HG03342 (cell line): Measurements from ENCODE around the gene HIBCH.
"Not testable (repeated sequence)": the region's sequence is repeated elsewhere in the genome, so short reads cannot be mapped to it uniquely, and the experiment has no call there.

Experiments
- ATAC-seq: cut with Tn5 transposase; IDR thresholded peaks from one replicate; pipeline ENCODE4 v1.9.1; 2021; ENCODE audit warnings: mild to moderate bottlenecking, moderate library complexity; ENCODE audit not compliant: unreplicated experiment

HIBCH gene

DNA sequence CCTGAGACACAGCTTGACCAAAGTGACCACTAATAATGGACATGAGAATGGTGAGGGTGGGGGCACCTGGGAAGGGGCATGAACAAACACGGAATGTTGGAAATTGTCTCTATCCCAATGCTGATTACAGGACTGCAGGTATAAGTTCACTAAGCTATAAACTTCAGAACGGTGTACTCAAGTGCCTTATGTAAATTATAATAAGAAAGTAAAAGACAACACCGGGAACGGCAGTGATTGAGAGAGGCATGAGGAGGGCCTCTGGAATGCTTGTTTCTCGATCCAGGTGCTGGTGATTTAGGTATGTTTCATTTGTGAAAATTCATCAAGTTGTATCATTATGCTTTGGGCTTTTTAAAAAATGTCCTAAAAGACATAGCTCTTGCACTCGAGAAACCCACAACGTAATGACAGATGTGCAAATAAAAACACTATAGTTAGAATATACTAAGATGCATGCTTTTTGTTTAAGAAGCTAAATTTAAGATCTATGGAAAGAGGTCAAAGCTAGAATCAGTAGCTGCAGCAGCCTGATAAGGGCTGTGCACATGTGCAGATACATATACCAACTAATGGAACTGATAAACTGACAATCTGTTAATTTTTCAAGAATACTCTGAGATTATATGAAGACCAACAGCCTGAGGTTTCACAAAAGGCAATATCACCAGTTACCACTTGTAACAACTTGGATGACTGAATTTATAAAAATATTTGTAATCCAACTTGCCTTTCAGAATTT is 7.6 kb downstream of the HIBCH start:
- ATAC-seq = no peak

DNA sequence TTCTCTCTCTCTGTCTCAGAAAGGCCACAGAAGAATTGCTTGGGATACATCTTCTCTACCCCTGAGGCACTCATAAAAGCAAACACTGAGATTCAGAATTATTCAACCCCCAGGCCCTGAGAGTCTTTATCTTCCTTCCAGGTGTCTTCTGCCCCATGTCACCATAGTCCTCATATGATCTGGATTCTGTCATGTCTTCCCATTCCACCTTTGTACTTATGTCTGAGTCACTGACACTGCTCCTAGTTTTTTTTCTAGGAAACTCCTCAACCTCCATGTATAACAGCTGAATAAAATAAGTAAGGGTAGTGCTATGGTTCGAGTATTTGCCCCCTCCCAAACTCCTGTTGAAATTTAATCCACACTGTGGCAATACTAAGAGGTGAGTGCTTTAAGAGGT is 11.6 kb downstream of the HIBCH start:
- no peak for ATAC-seq

- no peak for ATAC-seq
Measured at GRCh38 chr2:190304404-190304803, 15.2 kb downstream of the HIBCH start.

- ATAC-seq = no peak
Measured at GRCh38 chr2:190303647-190304046, 16.0 kb downstream of the HIBCH start.

GRCh38 chr2:190302052-190302451 is 17.6 kb downstream of the HIBCH start:
- ATAC-seq = no peak

DNA sequence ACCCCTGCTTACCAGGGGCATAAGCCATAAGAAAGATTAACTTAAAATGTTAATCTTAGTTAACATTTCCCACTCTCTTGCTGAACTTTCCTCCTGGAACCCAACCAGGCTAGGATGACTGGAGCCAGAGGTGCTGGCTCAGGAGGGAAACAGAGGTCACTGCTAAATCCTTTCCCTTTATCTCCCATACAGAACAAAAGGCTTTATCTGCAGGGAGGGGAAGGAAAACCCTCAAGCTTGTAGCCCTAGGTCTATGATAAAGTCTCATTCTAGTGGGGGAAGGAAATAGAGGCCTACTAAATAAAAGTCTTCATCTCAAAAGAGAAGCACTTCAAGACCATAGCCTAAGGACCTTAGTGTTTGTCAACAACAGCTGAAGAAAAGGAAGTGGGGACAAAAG is 18.6 kb downstream of the HIBCH start:
- ATAC-seq = no peak

DNA sequence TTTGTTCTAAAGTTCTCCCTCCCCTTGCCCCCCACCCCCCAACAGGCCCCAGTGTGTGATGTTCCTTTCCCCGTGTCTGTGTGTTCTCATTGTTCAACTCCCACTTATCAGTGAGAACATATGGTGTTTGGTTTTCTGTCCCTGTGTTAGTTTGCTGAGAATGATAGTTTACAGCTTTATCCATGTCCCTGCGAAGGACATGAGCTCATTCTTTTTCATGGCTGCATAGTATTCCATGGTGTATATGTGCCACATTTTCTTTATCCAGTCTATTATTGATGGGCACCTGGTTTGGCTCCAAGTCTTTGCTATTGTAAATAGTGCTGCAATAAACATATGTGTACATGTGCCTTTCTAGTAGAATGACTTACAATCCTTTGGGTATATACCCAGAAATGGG is 21.7 kb downstream of the HIBCH start:
- not testable (repeated sequence) for ATAC-seq

DNA sequence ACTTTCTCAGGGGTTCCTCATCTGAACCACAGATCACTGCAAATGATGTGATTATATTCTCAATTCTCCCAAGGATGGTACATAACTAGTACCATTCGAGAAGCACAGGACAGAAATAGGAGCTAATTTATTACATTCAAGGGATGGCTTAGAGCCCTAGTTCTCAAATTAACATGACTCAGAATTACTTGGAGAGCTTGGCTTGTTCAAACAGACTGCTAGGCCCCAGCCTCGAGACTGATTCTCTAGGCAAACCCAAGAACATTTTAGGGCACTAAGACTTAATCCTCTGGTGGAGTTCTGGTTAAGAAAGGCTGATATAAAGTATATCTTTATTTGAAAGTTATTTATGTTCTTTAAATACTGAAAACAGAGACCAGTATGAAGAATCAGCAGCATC is 35.8 kb downstream of the HIBCH start:
- no peak for ATAC-seq

DNA sequence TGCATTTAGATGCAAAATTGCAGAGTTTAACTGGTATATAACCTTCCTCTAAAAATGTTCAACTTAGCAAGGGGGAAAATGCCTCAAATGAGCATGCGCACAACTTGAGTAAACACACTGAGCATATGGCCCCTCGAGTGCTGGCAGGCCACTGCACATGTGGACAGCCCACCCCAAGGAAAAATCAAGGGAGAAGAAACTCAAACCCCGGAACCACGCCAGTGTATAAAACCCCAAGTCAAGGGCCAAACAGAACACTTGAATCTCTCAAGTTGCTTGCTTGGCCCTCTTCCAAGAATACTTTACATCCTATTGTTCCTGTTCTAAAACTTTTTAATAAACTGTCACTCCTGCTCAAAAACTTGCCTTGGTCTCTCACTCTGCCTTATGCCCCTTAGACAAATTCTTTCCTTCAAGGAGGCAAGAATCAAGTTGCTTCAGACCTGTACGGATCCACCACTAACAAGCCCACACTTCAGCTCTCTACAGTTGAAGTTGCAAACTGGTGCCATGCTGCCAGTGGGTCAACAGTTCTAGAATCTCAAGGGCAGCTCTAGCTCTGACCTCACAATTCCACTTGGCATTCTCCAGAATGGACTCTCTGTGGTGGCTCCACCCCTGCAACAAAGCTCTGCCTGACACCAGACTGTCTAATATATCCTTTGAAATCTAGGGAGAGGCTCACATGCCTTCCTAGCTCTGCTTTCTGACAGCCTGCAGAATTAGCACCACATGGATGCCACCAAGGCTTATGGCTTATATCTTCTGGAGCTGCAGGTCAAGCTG is 38.9 kb downstream of the HIBCH start:
- ATAC-seq = no peak

GRCh38 chr2:190279256-190280134 is 40.1 kb downstream of the HIBCH start:
- not testable (repeated sequence) for ATAC-seq

- no peak for ATAC-seq
Measured at GRCh38 chr2:190277234-190278112, 42.2 kb downstream of the HIBCH start.

DNA sequence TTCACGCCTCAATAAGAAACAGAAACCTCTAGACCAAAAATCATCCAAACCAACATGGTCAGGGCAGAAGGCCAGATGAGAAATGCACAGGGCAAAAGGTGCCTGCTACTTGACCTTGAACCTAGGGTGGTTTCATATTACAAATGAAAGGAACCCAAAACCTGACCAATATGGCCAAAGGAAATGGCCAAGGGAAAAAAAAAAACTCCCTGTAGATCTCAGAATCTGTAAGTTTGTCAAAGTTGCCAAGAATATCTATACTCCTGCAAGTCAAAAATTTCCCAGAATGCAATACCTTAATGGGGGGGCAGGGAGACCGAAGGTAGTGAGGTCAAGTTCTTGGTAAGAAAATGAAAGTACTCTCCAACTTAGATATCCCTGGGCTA is 47.2 kb downstream of the HIBCH start:
- ATAC-seq = no peak

GRCh38 chr2:190271783-190272456 is 47.7 kb downstream of the HIBCH start:
- no peak for ATAC-seq

- no peak for ATAC-seq
Measured at GRCh38 chr2:190270298-190270697, 49.3 kb downstream of the HIBCH start.

GRCh38 chr2:190269699-190270098 is 49.9 kb downstream of the HIBCH start:
- not testable (repeated sequence) for ATAC-seq

DNA sequence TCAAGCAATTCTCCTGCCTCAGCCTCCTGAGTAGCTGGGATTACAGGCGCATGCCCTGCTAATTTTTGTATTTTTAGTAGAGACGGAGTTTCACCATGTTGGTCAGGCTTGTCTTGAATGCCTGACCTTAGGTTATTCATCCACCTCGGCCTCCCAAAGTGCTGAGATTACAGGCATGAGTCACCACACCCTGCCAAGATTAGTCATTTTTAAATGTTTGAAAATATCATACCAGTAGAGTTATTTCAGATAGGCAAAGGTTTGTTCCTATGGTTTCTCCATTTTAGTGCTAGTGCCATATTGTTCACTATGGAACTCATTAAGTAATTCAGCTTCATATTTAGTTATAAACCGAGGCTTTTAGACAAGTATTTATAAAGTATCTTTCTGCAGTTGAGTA is 52.3 kb downstream of the HIBCH start:
- ATAC-seq = no peak

DNA sequence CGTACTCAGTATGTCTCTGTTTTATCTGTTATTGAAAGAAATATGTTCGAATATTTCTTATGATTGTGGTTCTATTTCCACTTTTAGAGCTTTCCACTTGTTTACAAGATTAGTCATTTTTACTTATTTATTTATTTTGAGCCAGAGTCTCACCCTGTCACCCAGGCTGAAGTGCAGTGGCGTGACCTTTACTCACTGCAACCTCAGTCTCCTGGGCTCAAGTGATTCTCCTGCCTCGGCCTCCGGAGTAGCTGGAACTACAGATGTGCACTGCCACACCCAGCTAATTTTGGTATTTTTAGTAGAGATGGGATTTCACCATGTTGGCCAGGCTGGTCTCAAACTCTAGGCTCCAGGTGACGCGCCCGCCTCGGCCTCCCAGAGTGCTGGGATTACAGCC is 53.3 kb downstream of the HIBCH start:
- ATAC-seq = no peak

DNA sequence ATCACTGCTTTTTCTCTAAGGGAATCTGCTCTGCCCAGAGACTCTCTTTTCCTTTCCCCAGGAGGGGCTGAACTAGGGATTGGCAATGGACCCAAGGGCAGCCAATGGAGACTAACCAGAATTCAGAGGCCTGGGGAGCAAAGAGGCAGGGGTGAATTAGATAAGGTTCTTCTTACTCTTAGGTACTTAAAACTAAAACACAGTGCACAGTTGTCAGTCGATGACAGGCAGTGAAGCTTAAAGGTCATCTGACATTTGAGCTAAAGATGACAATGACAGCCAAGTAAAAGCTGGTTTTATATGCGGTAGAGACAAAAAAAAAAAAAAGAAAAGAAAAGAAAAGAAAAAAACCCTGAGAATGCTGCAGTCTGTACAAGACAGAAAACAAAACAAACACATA is 57.8 kb downstream of the HIBCH start:
- ATAC-seq = no peak

DNA sequence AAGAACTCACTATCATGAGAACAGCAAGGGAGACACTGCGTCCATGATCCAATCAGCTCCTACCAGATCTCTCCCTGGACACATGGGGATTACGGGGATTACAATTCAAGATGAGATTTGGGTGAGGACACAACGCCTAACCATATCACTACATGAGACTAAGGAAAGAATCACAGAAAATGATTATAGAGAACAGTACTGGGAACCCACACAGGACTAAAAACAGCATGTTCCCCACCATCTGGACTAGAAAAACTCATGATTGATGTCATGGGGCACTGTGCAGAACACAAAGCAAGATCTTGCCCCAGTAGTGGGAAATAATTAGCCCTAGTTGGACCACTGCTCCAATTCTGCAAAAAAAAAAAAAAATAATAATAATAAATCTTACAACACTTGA is 63.5 kb downstream of the HIBCH start:
- no peak for ATAC-seq

DNA sequence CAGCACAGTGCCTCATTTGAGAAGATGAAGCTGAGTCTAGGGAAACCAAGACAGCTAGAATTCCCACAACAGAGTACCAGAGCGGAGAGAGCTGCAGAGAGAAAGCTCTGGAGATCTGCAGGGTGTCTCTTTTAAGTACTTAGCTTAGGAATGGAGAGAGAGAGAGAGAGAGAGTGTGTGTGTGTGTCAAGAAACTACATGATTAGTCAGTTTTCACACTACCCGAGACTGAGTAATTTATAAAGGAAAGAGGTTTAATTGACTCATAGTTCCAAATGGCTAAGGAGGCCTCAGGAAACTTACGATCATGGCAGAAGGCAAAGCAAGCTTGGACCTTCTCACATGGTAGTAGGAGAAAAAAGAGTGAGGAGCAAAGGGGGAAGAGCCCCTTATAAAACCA is 64.0 kb downstream of the HIBCH start:
- ATAC-seq = no peak
